Measurements from ENCODE around the gene FLCN. TPM values are rescaled to one million over a fixed set of nuclear protein-coding genes. Genes with fewer than 3 reads are reported as not detected.

FLCN gene
- total and polyA plus RNA-seq, 2 of the 13 experiments (the other 11 are each of a cell fraction or from before 2014, with no cell fraction given): 16.6 to 24.9 TPM

- TF ChIP-seq RNF219 (CRISPR knock-in tag; IDR thresholded peaks at IDR 0.05) (no peak), RELA (CRISPR knock-in tag; IDR thresholded peaks at IDR 0.05) (no peak), KDM2A (CRISPR knock-in tag; IDR thresholded peaks at IDR 0.05; ENCODE audit: borderline replicate concordance, low read depth) (no peak)
Observed at GRCh38 chr17:17172001-17172939, 64.7 kb downstream of the FLCN start (continued).

- H2AFZ ChIP-seq (ENCODE audit: low read length): no peak overlapping the region
- in situ Hi-C loops (cut with HindIII; ENCODE audit: extremely low pct_ligation_motif_present, low pct_unique_long_range_greater_than_20kb) (no loop called here), intact Hi-C loops (cut with micrococcal nuclease; ENCODE audit: unreplicated experiment) (no loop called here)
- ChIA-PET POLR2A (no interaction called here), CTCF (ENCODE audit: low intra/inter-chr PET ratio, low total read pairs) (no interaction called here)
- ATAC-seq (no peak), FAIRE-seq (no peak), DNase-seq (ENCODE audit: low spot score) (no peak)
- H3K79me2 ChIP-seq (ENCODE audit: insufficient read depth, low read length): no peaks in the 10 kb centered on the region
- peaks cover 19 to 53% of the 10 kb centered on the region in 2 experiments; a peak in 4 of 5 replicates for H3K36me3 ChIP-seq (replicated peaks in 1 of 2; ENCODE audit: control insufficient read depth in 1 of 2, insufficient read depth in 2 of 2, low read length in 2 of 2)
- TF ChIP-seq ZNF333 (CRISPR knock-in tag; IDR thresholded peaks at IDR 0.05; ENCODE audit: borderline replicate concordance): no peak
- H3K27ac ChIP-seq (ENCODE audit: extremely low read length, insufficient read depth, low read length): no peak overlapping the region
- no TSS peak for BruUV-seq (replicated peaks)
- H3K9ac ChIP-seq (ENCODE audit: insufficient read depth, low read depth, low read length): no peak overlapping the region
- 96% methylated on average over 4 of the region's 7 CpGs for WGBS (ENCODE audit: low lambda C conversion rate)
- no peaks in the 10 kb centered on the region for H3K9me3 ChIP-seq (ENCODE audit: low read length)
- no peak overlapping the region for H3K4me3 ChIP-seq (replicated peaks in 1 of 3; ENCODE audit: insufficient read depth in 1 of 3, low read depth in 2 of 3, low read length in 3 of 3)
- H4K20me1 ChIP-seq (ENCODE audit: insufficient read depth, low read length): no peaks in the 10 kb centered on the region
- no peak overlapping the region for H3K4me2 ChIP-seq (ENCODE audit: low read depth, low read length)
- H3K27me3 ChIP-seq (ENCODE audit: control insufficient read depth in 1 of 2, insufficient read depth in 2 of 2, low read length in 2 of 2): no peaks in the 10 kb centered on the region
- H3K4me1 ChIP-seq (ENCODE audit: insufficient read depth, low read length): no peaks in the 10 kb centered on the region
Observed at GRCh38 chr17:17171186-17171585, 65.8 kb downstream of the FLCN start.
